ENCODE data around the gene CYP4F11.
"Not testable (repeated sequence)": the region's sequence is repeated elsewhere in the genome, so short reads cannot be mapped to it uniquely, and the experiment has no call there.

CYP4F11 gene

DNA sequence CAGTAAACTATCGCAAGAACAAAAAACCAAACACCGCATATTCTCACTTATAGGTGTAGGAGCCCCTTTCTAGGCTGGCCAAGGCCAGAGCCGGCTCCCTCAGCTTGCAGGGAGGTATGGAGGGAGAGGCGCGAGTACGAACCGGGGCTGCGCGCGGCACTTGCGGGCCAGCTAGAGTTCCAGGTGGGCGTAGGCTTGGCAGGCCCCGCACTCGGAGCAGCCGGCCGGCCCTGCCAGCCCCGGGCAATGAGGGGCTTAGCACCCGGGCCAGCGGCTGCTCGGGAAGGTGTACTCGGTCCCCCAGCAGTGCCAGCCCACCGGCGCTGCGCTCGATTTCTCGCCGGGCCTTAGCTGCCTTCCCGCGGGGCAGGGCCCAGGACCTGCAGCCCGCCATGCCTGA is 34.8 kb downstream of the CYP4F11 start:
- not testable (repeated sequence) for H3K36me3 ChIP-seq (ENCODE audit: control insufficient read depth in 1 of 2, insufficient read depth in 2 of 2, low read depth in 1 of 2, low read length in 2 of 2); H3K4me2 ChIP-seq (ENCODE audit: low read length, poor library complexity, severe bottlenecking); H3K4me3 ChIP-seq (ENCODE audit: insufficient read depth in 1 of 2, low read depth in 1 of 2, low read length in 2 of 2); H3K23ac ChIP-seq (ENCODE audit: low read length in 2 of 2); H2AK5ac ChIP-seq (ENCODE audit: low read length, severe bottlenecking); H3K4me1 ChIP-seq (ENCODE audit: control insufficient read depth, insufficient read depth, low read depth, low read length); H4K8ac ChIP-seq (ENCODE audit: low read length); H3K14ac ChIP-seq (ENCODE audit: low read length in 2 of 2); H2BK15ac ChIP-seq (ENCODE audit: low read depth, poor library complexity, severe bottlenecking); H3K27me3 ChIP-seq (ENCODE audit: control insufficient read depth in 1 of 2, insufficient read depth in 1 of 2, low read length in 2 of 2); H3K9ac ChIP-seq (ENCODE audit: low read length); H2BK5ac ChIP-seq (ENCODE audit: low read depth, low read length, poor library complexity, severe bottlenecking); H2BK12ac ChIP-seq (ENCODE audit: low read length in 2 of 2); H3K18ac ChIP-seq (ENCODE audit: low read depth in 1 of 2, low read length in 2 of 2); DNase-seq; H3K9me3 ChIP-seq (ENCODE audit: control insufficient read depth, low read length); H3K4ac ChIP-seq (ENCODE audit: low read depth in 1 of 2, low read length in 2 of 2); H2BK120ac ChIP-seq (ENCODE audit: low read depth, low read length); H3K79me1 ChIP-seq (replicated peaks; ENCODE audit: low read length, poor library complexity, severe bottlenecking); H2AFZ ChIP-seq (ENCODE audit: low read depth, low read length); H4K91ac ChIP-seq (ENCODE audit: low read length); H3K27ac ChIP-seq (ENCODE audit: low read length, poor library complexity, severe bottlenecking)
- WGBS = 90% methylated on average over 29 of the region's 30 CpGs

- Histone ChIP-seq H3K79me1 (replicated peaks; ENCODE audit: low read length, poor library complexity, severe bottlenecking) (no peaks in the 10 kb centered on the region), H3K14ac (ENCODE audit: low read length in 2 of 2) (no peak within 1 kb of the TSS), H3K27ac (ENCODE audit: low read length, poor library complexity, severe bottlenecking) (no peak within 1 kb of the TSS), H3K9me3 (ENCODE audit: control insufficient read depth, low read length) (no peaks in the 10 kb centered on the region), H2BK15ac (ENCODE audit: low read depth, poor library complexity, severe bottlenecking) (no peak within 1 kb of the TSS), H3K4ac (ENCODE audit: low read depth in 1 of 2, low read length in 2 of 2) (no peak within 1 kb of the TSS), H3K27me3 (ENCODE audit: control insufficient read depth in 1 of 2, insufficient read depth in 1 of 2, low read length in 2 of 2) (peaks cover 0 to 4% of the 10 kb centered on the region in 2 experiments), H3K4me1 (ENCODE audit: control insufficient read depth, insufficient read depth, low read depth, low read length) (no peaks in the 10 kb centered on the region), H3K23ac (ENCODE audit: low read length in 2 of 2) (no peak within 1 kb of the TSS), H3K4me3 (ENCODE audit: insufficient read depth in 1 of 2, low read depth in 1 of 2, low read length in 2 of 2) (no peak within 1 kb of the TSS), H2BK12ac (ENCODE audit: low read length in 2 of 2) (no peak within 1 kb of the TSS), H2BK5ac (ENCODE audit: low read depth, low read length, poor library complexity, severe bottlenecking) (no peak within 1 kb of the TSS), H2AFZ (ENCODE audit: low read depth, low read length) (no peak within 1 kb of the TSS), H4K91ac (ENCODE audit: low read length) (no peak within 1 kb of the TSS), H4K8ac (ENCODE audit: low read length) (no peak within 1 kb of the TSS), H3K36me3 (ENCODE audit: control insufficient read depth in 1 of 2, insufficient read depth in 2 of 2, low read depth in 1 of 2, low read length in 2 of 2) (no peaks in the 10 kb centered on the region), H3K18ac (ENCODE audit: low read depth in 1 of 2, low read length in 2 of 2) (no peak within 1 kb of the TSS), H2BK120ac (ENCODE audit: low read depth, low read length) (no peak within 1 kb of the TSS), H3K4me2 (ENCODE audit: low read length, poor library complexity, severe bottlenecking) (no peak within 1 kb of the TSS), H2AK5ac (ENCODE audit: low read length, severe bottlenecking) (no peak within 1 kb of the TSS), H3K9ac (ENCODE audit: low read length) (no peak within 1 kb of the TSS)
- no peak for DNase-seq
- 68% methylated on average over 3 of the region's 3 CpGs for WGBS
Measured at GRCh38 chr19:15897738-15898276, 36.5 kb downstream of the CYP4F11 start, which contains the start of gene CYP4F2. TSS of gene CYP4F2 (minus strand) at chr19:15898074. CDS start at chr19:15897611, 463 bp downstream.

- Histone ChIP-seq H3K14ac (ENCODE audit: low read length in 2 of 2) (no peak overlapping the region), H4K91ac (ENCODE audit: low read length) (no peak overlapping the region), H3K23ac (ENCODE audit: low read length in 2 of 2) (no peak overlapping the region), H2BK15ac (ENCODE audit: low read depth, poor library complexity, severe bottlenecking) (no peak overlapping the region), H2BK120ac (ENCODE audit: low read depth, low read length) (no peak overlapping the region), H3K4me3 (ENCODE audit: insufficient read depth in 1 of 2, low read depth in 1 of 2, low read length in 2 of 2) (no peak overlapping the region), H2AFZ (ENCODE audit: low read depth, low read length) (no peak overlapping the region), H3K9ac (ENCODE audit: low read length) (no peak overlapping the region), H2BK5ac (ENCODE audit: low read depth, low read length, poor library complexity, severe bottlenecking) (no peak overlapping the region), H3K36me3 (ENCODE audit: control insufficient read depth in 1 of 2, insufficient read depth in 2 of 2, low read depth in 1 of 2, low read length in 2 of 2) (no peaks in the 10 kb centered on the region), H3K79me1 (replicated peaks; ENCODE audit: low read length, poor library complexity, severe bottlenecking) (no peaks in the 10 kb centered on the region), H3K4ac (ENCODE audit: low read depth in 1 of 2, low read length in 2 of 2) (no peak overlapping the region), H3K4me2 (ENCODE audit: low read length, poor library complexity, severe bottlenecking) (no peak overlapping the region), H3K18ac (ENCODE audit: low read depth in 1 of 2, low read length in 2 of 2) (no peak overlapping the region), H4K8ac (ENCODE audit: low read length) (no peak overlapping the region), H3K4me1 (ENCODE audit: control insufficient read depth, insufficient read depth, low read depth, low read length) (no peaks in the 10 kb centered on the region), H2AK5ac (ENCODE audit: low read length, severe bottlenecking) (no peak overlapping the region), H2BK12ac (ENCODE audit: low read length in 2 of 2) (no peak overlapping the region), H3K27me3 (ENCODE audit: control insufficient read depth in 1 of 2, insufficient read depth in 1 of 2, low read length in 2 of 2) (peaks cover 0 to 4% of the 10 kb centered on the region in 2 experiments), H3K9me3 (ENCODE audit: control insufficient read depth, low read length) (no peaks in the 10 kb centered on the region), H3K27ac (ENCODE audit: low read length, poor library complexity, severe bottlenecking) (no peak overlapping the region)
- 70% methylated on average over 16 of the region's 16 CpGs for WGBS
- DNase-seq = no peak
Measured at GRCh38 chr19:15897026-15897737, 37.1 kb downstream of the CYP4F11 start.

DNA sequence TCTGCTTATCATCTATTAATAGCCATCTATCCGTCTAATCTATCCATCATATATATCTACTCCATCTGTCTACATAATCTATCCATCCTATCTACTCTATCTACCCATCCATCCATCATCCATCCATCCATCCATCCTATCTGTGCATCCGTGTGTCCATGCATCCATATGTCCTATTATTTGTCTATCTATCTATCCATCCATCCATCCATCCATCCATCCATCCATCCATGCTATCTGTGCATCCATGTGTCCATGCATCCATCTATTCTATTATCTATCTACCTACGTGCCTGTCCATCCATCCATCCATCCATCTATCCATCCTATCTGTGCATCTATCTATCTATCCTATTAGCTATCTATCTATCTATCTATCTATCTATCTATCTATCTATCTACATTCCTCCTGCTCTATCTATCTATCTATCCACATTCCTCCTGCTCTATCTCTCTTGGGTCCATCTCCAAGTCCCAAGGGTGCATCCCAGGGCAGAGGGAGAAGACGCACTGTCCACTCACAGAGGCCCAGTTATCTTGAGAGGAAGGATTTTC is 38.4 kb downstream of the CYP4F11 start:
- H3K27me3 ChIP-seq (ENCODE audit: control insufficient read depth in 1 of 2, insufficient read depth in 1 of 2, low read length in 2 of 2) = peaks cover 0 to 4% of the 10 kb centered on the region in 2 experiments
- no peak overlapping the region for H3K23ac ChIP-seq (ENCODE audit: low read length in 2 of 2)
- WGBS = 47% methylated on average over 4 of the region's 4 CpGs
- no peak overlapping the region for H4K8ac ChIP-seq (ENCODE audit: low read length)
- no peak overlapping the region for H2AK5ac ChIP-seq (ENCODE audit: low read length, severe bottlenecking)
- H3K4me1 ChIP-seq (ENCODE audit: control insufficient read depth, insufficient read depth, low read depth, low read length) = no peaks in the 10 kb centered on the region
- H2AFZ ChIP-seq (ENCODE audit: low read depth, low read length) = no peak overlapping the region
- H3K18ac ChIP-seq (ENCODE audit: low read depth in 1 of 2, low read length in 2 of 2) = no peak overlapping the region
- H3K27ac ChIP-seq (ENCODE audit: low read length, poor library complexity, severe bottlenecking) = no peak overlapping the region
- H3K36me3 ChIP-seq (ENCODE audit: control insufficient read depth in 1 of 2, insufficient read depth in 2 of 2, low read depth in 1 of 2, low read length in 2 of 2) = no peaks in the 10 kb centered on the region
- H4K91ac ChIP-seq (ENCODE audit: low read length) = no peak overlapping the region
- H3K79me1 ChIP-seq (replicated peaks; ENCODE audit: low read length, poor library complexity, severe bottlenecking) = no peaks in the 10 kb centered on the region
- no peak overlapping the region for H3K14ac ChIP-seq (ENCODE audit: low read length in 2 of 2)
- H3K4ac ChIP-seq (ENCODE audit: low read depth in 1 of 2, low read length in 2 of 2) = no peak overlapping the region
- DNase-seq = no peak
- H3K4me2 ChIP-seq (ENCODE audit: low read length, poor library complexity, severe bottlenecking) = no peak overlapping the region
- no peak overlapping the region for H2BK12ac ChIP-seq (ENCODE audit: low read length in 2 of 2)
- no peak overlapping the region for H2BK15ac ChIP-seq (ENCODE audit: low read depth, poor library complexity, severe bottlenecking)
- H3K9ac ChIP-seq (ENCODE audit: low read length) = no peak overlapping the region
- H3K4me3 ChIP-seq (ENCODE audit: insufficient read depth in 1 of 2, low read depth in 1 of 2, low read length in 2 of 2) = no peak overlapping the region
- no peak overlapping the region for H2BK5ac ChIP-seq (ENCODE audit: low read depth, low read length, poor library complexity, severe bottlenecking)
- no peak overlapping the region for H2BK120ac ChIP-seq (ENCODE audit: low read depth, low read length)
- no peaks in the 10 kb centered on the region for H3K9me3 ChIP-seq (ENCODE audit: control insufficient read depth, low read length)

Measured in mesenchymal stem cell (in vitro differentiated cells and primary cell).